Hepatocyte (in vitro differentiated cells): ENCODE measurements around the gene CRACR2B. TPM values are rescaled to one million over a fixed set of nuclear protein-coding genes. Genes with fewer than 3 reads are reported as not detected.

Source experiments
- DNase-seq: peaks from one replicate; pipeline ENCODE4 v3.0.0-alpha.2; 2016; ENCODE audit warnings: low spot score
- H2AFZ ChIP-seq: fragments of 200-600 bp; sonication (generic); 2 replicates; pipeline ENCODE4 v1.6.0; 2016; ENCODE audit warnings: antibody characterized with exemption, mild to moderate bottlenecking
- H3K27ac ChIP-seq: fragments of 200-600 bp; sonication (generic); 2 replicates; pipeline ENCODE4 v1.5.1; 2016; ENCODE audit warnings: mild to moderate bottlenecking
- H3K27me3 ChIP-seq: fragments of 200-600 bp; sonication (generic); 2 replicates; pipeline ENCODE4 v1.6.1; 2016
- H3K36me3 ChIP-seq: fragments of 200-600 bp; sonication (generic); replicated peaks from 2 replicates; pipeline ENCODE4 v1.5.1; 2016; ENCODE audit warnings: low read depth; ENCODE audit not compliant: insufficient read depth
- H3K4me1 ChIP-seq: fragments of 200-600 bp; sonication (generic); 2 replicates; pipeline ENCODE4 v1.5.1; 2016; ENCODE audit warnings: mild to moderate bottlenecking, moderate library complexity; ENCODE audit not compliant: insufficient read depth
- H3K4me2 ChIP-seq: fragments of 200-600 bp; sonication (generic); 2 replicates; pipeline ENCODE4 v1.6.0; 2016
- H3K4me3 ChIP-seq: fragments of 200-600 bp; sonication (generic); 2 replicates; pipeline ENCODE4 v1.5.1; 2016; ENCODE audit warnings: mild to moderate bottlenecking
- H3K79me2 ChIP-seq: fragments of 200-600 bp; sonication (generic); 2 replicates; pipeline ENCODE4 v1.6.0; 2017; ENCODE audit warnings: mild to moderate bottlenecking
- H3K9me2 ChIP-seq: fragments of 200-600 bp; sonication (generic); replicated peaks from 2 replicates; pipeline ENCODE4 v1.6.0; 2017; ENCODE audit warnings: mild to moderate bottlenecking; ENCODE audit not compliant: insufficient read depth
- H3K9me3 ChIP-seq: fragments of 200-600 bp; sonication (generic); 2 replicates; pipeline ENCODE4 v1.5.1; 2016; ENCODE audit warnings: low read depth, mild to moderate bottlenecking
- H4K20me1 ChIP-seq: fragments of 200-600 bp; sonication (generic); 2 replicates; pipeline ENCODE4 v1.6.0; 2016; ENCODE audit warnings: mild to moderate bottlenecking; ENCODE audit not compliant: insufficient read depth, poor library complexity, severe bottlenecking
- EZH2 ChIP-seq: fragments of 200-600 bp; sonication (generic); IDR thresholded peaks from 2 replicates; pipeline ENCODE4 v1.6.1; 2016; ENCODE audit warnings: antibody characterized with exemption, mild to moderate bottlenecking, borderline replicate concordance
- EZH2phosphoT487 ChIP-seq: fragments of 200-600 bp; sonication (generic); IDR thresholded peaks from one replicate; pipeline ENCODE4 v1.6.1; 2018; ENCODE audit warnings: antibody characterized with exemption, mild to moderate bottlenecking, low read depth, moderate library complexity; ENCODE audit not compliant: unreplicated experiment, severe bottlenecking
- WGBS: methylation state at CpG from one replicate; pipeline ENCODE4 v1.1.6; 2016; ENCODE audit warnings: low lambda C conversion rate; ENCODE audit errors: missing lambda C conversion rate; 5-methylcytosine and 5-hydroxymethylcytosine counted together
- polyA plus RNA-seq: library from polyadenylated mRNA; unstranded; fragments of >200 nt; fragmentation: Nextera tagmentation; extraction: Ambion mirVana; gene quantifications from 2 replicates; pipeline ENCODE4 v1.2.1, GENCODE V29; 2016
- total RNA-seq: library from RNA; depleted of rRNA; stranded (reverse); fragments of >200 nt; gene quantifications from 2 replicates; pipeline ENCODE4 v1.2.3, GENCODE V29; 2014
- TF ChIP-seq, protein P1 (sequence below): fragments of 200-600 bp; sonication (generic); IDR thresholded peaks from 2 replicates; pipeline ENCODE4 v1.5.1; 2016; ENCODE audit warnings: antibody characterized with exemption, mild to moderate bottlenecking; ENCODE audit not compliant: poor library complexity

CRACR2B gene
- total and polyA plus RNA-seq, 2 experiments from 2014 or later = 9.7 to 33.2 TPM

DNA sequence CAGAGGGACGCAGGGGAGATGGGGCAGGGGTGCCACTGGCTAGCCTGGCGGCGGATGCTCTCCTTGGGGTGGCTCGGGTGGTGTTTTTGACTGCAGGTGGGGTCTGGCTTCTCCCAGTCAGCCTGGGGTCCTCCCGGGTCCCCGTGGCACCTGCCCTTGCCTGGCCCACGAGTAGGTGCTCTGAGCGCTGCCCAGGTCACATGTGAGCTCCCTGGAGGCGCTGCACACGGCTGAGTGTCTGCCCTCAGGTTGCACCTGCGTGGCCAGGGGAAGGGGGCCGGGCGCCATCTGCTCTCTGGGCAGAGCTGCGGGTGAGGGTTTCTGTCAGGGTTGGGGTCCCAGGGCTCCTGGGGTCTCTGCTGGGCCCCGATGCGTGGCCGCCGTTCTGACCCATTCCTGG is 20.2 kb downstream of the CRACR2B start:
- DNase-seq = no peak
- Histone ChIP-seq H3K4me1 (peaks cover 55% of the 10 kb centered on the region), H4K20me1 (peaks cover 18% of the 10 kb centered on the region), H3K36me3 (no peaks in the 10 kb centered on the region), H2AFZ (no peak overlapping the region), H3K9me3 (no peaks in the 10 kb centered on the region), H3K4me3 (no peak overlapping the region), H3K27ac (no peak overlapping the region), H3K79me2 (no peaks in the 10 kb centered on the region), H3K4me2 (peak overlapping the region; percentile 96), H3K27me3 (peaks cover 4% of the 10 kb centered on the region), H3K9me2 (no peaks in the 10 kb centered on the region)
- no peak for TF ChIP-seq EZH2phosphoT487
- TF ChIP-seq EZH2 = no peak
- TF ChIP-seq, protein P1, sequence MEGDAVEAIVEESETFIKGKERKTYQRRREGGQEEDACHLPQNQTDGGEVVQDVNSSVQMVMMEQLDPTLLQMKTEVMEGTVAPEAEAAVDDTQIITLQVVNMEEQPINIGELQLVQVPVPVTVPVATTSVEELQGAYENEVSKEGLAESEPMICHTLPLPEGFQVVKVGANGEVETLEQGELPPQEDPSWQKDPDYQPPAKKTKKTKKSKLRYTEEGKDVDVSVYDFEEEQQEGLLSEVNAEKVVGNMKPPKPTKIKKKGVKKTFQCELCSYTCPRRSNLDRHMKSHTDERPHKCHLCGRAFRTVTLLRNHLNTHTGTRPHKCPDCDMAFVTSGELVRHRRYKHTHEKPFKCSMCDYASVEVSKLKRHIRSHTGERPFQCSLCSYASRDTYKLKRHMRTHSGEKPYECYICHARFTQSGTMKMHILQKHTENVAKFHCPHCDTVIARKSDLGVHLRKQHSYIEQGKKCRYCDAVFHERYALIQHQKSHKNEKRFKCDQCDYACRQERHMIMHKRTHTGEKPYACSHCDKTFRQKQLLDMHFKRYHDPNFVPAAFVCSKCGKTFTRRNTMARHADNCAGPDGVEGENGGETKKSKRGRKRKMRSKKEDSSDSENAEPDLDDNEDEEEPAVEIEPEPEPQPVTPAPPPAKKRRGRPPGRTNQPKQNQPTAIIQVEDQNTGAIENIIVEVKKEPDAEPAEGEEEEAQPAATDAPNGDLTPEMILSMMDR = no peak
- 98% methylated on average over 10 of the region's 18 CpGs for WGBS

DNA sequence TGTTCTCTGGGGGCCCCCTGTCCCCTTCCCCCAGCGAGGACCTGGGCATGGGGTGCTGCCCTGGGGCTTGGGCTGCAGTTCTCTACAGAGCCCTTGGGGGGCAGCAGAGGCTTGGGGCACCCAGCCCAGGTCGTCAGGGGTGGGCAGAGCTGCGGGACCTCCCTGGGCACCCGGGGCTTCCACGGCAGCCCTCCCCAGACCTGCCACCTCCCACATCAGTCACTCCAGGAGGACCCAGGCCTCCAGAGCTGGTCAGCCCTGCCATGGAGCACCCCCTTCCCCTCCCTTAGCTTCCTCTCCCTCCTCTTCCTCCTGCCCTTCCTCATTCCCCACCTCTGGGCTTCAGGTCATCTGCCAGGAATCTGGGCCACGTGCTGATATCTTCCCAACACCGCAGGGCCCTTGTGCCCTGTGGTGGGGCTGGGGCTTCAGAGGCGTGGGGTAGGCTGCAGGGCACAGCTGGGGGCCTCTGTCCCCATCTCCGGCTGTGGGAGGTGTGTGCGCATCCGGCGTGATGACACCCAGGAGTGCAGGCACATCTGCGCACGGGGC is 20.7 kb downstream of the CRACR2B start:
- no peak for TF ChIP-seq EZH2phosphoT487
- no peak for TF ChIP-seq EZH2
- TF ChIP-seq, protein P1 = peak; percentile 68
- no peak overlapping the region for H3K4me3 ChIP-seq
- no peak overlapping the region for H3K27ac ChIP-seq
- no peaks in the 10 kb centered on the region for H3K36me3 ChIP-seq
- WGBS = 27% methylated on average over 14 of the region's 14 CpGs
- H3K27me3 ChIP-seq = peaks cover 4% of the 10 kb centered on the region
- no peak overlapping the region for H2AFZ ChIP-seq
- DNase-seq = peak; percentile 71
- no peaks in the 10 kb centered on the region for H3K79me2 ChIP-seq
- H4K20me1 ChIP-seq = peaks cover 18% of the 10 kb centered on the region
- peak overlapping the region; percentile 96 for H3K4me2 ChIP-seq
- H3K4me1 ChIP-seq = peaks cover 53% of the 10 kb centered on the region
- H3K9me2 ChIP-seq = no peaks in the 10 kb centered on the region
- no peaks in the 10 kb centered on the region for H3K9me3 ChIP-seq

DNA sequence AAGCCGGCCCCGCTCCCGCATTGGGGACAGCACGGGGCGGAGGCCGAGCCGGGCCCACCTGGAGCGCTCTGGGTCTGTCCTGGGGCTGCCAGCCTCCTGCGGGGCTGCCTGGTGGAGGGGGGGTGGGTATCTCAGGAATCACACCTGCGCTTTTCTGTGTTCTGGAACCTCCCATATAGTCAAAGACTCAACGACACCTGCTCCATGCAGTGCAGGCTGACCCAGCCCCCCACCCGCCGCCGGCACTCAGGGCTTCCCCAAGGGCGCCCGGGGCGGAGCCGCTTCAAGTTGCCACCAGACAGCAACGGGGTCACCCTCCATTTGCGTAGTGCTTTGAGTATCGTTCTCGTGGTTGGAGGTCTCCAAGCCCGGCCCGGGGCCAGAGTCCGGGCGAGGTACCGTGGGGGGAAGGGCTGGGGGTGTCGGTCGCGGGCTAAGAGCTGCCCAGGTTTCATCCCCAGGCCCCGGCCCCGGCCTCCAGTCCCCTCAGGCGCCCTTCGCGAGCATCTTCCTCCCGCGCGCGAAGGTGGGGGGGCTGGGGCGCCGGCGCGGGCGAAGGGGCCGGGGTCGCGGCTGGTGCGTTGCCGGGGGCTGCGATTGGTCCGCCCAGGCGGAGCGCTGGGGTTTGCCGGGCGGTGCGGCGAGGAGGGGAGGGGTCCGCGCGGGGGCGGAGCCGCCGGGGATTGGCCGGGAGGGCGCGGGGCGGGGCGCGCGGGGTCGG is 21.5 kb downstream of the CRACR2B start:
- H3K27me3 ChIP-seq = peaks cover 4% of the 10 kb centered on the region
- H3K27ac ChIP-seq = no peak overlapping the region
- peak; percentile 58 for DNase-seq
- H3K4me1 ChIP-seq = peaks cover 45% of the 10 kb centered on the region
- H3K4me3 ChIP-seq = peak overlapping the region; percentile 64
- H3K4me2 ChIP-seq = peak overlapping the region; percentile 96
- 7% methylated on average over 22 of the region's 71 CpGs for WGBS
- H3K9me3 ChIP-seq = no peaks in the 10 kb centered on the region
- H3K36me3 ChIP-seq = no peaks in the 10 kb centered on the region
- no peaks in the 10 kb centered on the region for H3K9me2 ChIP-seq
- no peak overlapping the region for H2AFZ ChIP-seq
- H4K20me1 ChIP-seq = peaks cover 18% of the 10 kb centered on the region
- no peak for TF ChIP-seq EZH2
- TF ChIP-seq, protein P1 = no peak
- TF ChIP-seq EZH2phosphoT487 = no peak
- H3K79me2 ChIP-seq = no peaks in the 10 kb centered on the region
